Stimulated activated CD8-positive, alpha-beta memory T cell treated with anti-CD3 and anti-CD28 coated beads, Interleukin-15, amount 100 ng/mL, for 48 hours (primary cell): ENCODE measurements around the gene ALDH1A2.
A peak's percentile ranks its signal among the peaks of the same experiment; 100 is the strongest.
"Not testable (repeated sequence)": the region's sequence is repeated elsewhere in the genome, so short reads cannot be mapped to it uniquely, and the experiment has no call there.

Experiments used
- DNase-seq, 2 donors: peaks; one replicate each; pipeline ENCODE4 v3.0.0-alpha.2; 2020; ENCODE audit warnings: low read depth in 2 of 2

The ALDH1A2 gene

DNA sequence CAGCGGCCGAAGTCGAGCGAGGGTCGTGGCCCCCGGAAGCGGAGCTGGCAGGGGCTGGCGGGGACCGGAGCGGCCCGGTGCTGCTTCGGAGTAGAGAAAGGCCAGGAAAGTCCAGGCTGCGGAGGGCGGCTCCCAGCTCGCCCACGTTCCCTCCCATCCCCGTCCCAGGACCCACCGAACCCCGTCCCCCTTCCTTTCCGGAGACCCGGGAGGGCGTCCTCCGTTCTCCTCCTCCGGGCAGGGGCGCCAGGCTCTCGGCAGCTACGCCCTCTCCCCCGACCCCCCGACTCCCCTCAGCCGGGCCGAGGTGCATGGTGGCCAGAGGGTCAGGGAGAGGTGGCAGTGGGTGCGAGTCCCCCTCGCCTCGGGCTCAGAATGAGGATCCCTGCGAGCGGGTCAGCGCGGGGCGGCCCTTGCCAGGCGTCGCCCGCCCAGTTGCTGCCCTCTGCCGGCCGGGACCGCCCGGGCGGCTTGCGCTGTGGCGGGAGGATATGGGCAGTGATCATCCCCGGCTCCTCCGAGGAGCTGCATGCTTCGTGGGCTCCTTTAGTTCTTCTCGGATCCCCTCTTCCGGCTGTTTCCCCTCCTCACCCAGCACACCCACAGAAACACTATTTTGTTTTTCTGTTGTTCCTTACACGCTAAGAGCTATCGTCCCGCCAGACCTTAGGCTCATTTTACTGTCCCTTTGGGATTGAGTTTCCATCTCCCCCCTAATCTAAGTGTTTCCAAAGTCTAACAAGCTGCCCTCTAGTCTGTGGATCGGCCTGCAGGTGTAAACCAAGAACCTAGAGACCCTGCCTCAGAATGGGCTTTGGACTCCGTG lies 744 bp upstream of the ALDH1A2 start:
- peak; percentile 33 to 42 for DNase-seq

DNA sequence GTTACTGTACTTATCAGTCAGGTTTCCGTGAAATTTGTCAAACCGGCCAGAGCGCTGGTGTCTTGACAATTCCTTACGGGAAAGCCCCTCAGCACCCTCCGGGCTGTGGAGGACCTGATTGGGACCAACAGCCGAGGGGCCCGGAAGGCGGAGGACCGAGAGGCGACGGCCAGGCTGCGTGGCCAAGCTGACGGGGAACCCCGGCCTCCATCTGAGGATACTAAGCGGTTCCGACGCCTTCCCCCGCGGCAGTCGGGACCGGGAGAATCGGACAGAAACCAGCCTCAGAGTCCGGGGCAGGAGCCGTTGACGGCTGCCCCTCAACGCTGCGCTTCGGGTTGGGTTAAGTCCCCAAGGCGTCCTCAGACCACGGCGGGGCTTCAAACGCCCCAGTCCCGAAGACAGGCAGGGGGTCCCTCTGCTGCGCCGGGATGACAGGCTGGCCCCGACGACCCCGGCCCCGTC lies 499 bp downstream of the ALDH1A2 start:
- no peak for DNase-seq

DNA sequence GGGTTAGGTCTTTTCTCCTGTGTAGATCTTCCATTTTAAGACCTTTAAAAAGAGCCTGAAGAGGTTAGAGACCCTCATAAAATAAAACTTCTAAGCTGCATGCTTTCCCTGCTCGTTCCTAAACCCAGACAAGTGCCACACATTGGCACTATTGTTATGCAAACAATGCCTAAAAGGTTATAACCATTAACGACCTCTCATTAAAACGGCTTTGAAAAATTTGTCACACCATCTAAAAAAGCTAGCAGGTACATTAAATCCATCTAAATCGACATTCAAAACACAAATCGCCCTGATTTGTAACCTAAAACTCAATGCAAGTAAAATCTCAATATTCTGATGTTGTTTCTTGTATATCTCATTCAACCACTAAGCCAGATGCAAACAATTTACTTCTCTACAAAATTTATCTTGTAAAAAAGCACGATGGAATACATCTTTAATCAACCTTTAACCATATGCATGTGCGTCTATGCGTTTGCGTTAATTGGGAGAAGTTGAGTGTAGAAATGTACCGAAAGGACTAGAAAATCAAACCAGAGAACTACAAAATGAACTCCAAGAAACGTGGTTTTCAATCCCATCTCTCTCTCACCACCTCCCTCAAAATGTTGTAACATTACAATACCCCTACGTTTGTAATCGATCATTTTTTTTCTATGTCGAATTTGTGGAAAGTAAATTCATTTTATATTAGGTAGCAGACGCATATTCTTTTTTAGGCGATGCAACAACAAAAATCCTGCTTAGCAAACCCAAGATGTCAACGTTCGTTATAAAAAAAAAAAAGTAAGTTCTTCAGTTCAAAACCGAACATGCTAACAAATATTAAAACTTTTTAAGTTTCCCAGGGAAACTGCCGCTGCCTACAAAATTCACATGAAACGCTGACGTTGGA lies 1.2 kb downstream of the ALDH1A2 start:
- DNase-seq: no peak

DNA sequence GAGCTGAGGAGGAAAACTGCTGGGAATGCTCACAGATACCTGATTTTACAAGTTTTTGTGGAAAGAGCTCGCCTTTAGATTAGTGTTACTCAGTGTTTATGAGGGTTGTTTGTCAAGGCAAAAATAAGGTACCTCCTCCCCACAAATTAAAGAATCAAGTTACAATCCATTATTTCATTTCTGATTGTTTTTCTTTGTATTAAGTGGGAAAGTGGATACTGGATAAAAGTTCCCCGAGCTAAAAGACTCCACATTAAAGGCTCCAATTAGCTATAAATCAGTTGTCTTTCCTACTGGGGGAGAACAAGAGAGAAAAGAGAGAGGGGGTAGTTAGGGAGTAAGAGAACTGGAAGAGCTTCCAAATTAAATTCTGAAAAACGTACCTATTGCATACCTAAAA lies 1.9 kb downstream of the ALDH1A2 start:
- no peak for DNase-seq

DNA sequence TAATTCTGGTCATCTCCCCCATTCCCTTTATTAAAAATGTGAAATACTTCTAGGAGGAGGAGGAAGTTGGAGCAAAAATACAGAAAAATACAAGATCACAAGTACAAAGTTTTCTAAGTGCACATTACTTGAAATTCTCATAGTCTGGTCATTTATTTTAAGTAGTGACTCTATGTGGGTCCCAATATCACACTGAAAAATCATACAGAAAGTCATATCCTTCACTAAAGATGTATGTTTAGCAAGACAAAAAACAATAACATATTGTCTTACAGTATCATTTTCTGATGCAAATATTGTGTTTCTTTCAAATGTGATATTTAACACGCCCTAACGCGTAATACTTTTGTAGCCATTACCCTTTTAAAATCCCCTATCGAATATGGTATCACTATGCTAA lies 2.5 kb downstream of the ALDH1A2 start:
- DNase-seq: no peak

DNA sequence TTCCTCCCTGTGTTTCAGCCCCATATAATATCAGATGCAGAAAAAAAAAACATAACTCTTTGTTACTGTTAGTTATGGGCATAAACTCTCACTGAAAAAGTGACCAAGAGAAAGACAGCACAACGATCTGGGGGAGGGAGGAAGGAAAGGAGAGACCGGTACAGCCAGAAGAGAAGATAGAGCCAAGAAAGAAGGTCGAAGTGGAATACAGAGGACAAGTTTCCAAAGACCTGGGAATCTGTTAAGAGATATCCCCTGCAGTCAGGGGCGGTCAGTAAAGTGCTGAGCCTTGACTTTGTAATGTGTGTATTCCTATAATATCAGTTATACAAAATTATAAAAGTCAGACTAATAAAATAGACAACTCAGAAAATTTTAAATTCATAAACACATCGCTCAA lies 3.3 kb downstream of the ALDH1A2 start:
- no peak for DNase-seq

DNA sequence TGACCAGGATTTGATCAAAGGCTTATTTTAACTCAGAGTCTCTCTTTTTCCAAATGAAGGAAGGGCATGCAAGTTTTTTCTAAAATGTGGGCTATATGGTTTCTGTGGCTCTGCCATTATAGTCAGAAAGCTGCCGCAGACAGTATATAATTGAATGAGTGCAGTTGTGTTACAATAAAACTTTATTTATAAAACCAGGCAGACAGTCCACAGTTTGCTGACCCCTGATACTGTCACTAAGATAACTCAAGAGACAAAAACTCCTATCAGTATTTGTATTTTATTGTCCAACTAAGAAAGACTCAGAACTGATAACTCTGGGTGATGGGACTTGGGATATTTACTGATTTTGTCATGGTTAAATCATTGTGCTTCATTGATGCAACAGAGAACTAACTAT lies 4.9 kb downstream of the ALDH1A2 start:
- DNase-seq: no peak

DNA sequence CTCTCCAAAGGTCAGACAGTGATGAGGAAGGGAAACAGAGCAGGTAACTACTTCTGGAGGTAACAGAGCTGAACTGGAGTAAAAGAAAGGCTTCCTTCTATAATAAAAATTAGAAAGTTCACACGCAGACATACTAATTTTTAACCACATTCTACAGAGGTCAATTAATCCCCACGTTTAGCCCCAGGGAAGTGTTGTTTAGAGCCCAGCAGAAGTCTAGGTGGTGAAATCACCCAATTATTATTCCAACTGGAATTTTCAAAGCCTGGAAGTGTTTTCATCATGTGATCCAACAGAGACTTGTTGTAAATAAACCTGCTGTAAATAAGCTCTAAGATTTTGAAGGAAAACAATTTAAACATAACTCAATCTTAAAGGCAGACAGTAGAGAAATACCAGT lies 6.8 kb downstream of the ALDH1A2 start:
- DNase-seq: no peak

DNA sequence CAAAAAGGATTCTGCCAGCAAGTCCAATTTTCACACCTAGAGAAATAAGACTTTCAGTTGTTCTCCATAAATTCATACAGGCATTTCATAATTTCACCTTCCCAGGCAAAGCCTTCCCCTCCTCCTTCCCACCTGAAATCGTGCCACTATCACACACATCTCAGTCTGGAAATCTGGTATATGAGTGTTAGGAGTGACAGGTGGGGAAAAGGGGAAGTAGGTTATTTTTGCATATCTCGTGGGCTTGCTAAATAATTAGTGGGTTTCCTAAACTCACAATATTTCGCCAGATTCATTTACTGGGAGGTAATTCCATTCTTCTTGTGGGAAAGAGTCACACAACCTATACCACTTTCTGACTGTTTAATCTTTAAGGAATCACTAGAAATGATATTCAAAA lies 7.4 kb downstream of the ALDH1A2 start:
- no peak for DNase-seq

DNA sequence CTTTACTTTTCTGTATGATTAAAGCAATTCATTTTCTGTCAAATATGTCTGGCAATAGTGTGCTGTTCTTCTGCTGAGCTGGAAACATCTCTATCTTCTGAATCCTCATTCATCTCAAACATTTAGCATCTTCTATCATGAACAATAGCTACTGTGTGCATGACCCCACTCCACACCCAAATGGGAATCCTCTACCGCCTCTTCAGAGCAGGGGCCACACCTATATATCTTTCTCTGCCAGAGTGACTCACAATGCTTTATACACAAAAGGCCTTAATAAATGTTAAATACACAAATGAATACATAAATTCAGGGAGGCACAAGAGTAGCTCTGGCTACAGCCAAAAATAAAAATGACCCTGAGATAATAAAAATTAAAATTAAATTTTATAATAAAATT lies 8.0 kb downstream of the ALDH1A2 start:
- DNase-seq: no peak

DNA sequence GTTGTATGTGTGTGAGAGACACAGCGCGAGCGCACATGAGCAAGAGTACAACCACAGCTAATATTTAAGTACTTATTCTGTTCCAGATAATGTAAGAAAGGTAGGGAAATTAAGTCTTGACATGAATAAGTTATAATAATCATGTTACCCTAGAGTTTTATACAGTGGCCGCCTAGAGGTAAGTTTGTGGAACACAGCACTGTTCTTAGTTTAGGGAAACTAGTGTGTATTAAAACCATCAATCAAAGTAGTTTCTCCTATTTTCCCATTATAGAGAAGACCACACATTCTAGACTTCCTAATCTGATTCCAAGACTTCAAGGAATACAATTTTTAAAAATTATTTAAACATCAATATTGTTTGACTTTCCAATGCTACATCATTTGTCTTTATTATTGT lies 9.5 kb downstream of the ALDH1A2 start:
- DNase-seq: no peak

DNA sequence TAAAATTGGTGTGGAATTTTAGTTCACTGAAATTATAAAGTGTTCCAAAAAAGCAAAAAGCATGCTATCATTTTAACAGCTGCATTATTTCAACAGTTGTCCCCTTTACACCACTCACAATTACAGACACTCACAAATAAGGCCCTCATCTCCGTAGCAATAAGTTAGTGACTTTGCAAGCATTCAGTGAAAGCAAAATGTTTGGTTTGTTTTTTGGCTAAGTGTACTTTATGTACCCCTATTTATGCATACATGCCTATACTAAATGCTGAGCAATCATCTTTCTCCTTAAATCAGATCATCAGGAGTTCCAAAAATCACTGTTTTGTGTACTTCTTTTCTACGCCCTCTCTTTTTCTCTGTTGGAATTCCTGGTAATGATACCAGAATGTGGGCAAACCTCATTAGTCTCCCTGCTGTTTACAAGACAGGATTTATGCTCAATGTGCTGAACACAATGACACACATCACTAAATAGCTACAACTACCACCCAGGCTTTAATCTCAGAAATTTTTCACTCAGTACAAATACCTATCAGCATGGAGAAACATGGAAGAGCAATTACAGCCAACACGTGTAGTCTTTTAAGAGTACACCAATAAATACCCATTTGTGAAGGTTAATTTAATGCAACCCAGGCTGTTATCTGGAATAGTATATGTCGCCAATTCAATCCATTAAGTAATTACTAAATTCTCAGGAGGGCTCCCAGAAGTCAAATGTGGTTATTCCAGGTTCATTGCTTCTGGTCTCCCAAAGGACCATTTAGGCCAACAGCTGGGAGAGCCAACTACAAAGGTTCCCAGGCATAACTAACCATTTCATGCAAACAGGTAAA lies 12.0 kb downstream of the ALDH1A2 start:
- DNase-seq: no peak

DNA sequence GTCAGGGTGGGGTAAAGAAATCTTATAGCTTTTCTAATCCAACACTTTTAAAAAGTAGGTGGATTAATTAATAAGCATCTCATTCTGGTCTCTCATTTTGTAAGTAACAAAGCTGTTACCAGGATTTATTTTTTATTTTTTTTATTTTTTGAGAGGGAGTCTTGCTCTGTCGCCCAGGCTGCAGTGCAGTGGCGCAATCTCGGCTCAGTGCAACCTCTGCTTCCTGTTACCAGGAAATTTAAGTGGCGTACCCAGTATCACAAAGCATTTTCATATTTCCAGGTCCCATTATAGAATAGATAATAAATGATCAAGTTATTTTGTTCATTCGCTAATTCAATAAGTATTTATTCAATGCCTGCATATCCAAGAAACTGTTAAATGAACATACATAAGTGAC lies 13.2 kb downstream of the ALDH1A2 start:
- no peak for DNase-seq

DNA sequence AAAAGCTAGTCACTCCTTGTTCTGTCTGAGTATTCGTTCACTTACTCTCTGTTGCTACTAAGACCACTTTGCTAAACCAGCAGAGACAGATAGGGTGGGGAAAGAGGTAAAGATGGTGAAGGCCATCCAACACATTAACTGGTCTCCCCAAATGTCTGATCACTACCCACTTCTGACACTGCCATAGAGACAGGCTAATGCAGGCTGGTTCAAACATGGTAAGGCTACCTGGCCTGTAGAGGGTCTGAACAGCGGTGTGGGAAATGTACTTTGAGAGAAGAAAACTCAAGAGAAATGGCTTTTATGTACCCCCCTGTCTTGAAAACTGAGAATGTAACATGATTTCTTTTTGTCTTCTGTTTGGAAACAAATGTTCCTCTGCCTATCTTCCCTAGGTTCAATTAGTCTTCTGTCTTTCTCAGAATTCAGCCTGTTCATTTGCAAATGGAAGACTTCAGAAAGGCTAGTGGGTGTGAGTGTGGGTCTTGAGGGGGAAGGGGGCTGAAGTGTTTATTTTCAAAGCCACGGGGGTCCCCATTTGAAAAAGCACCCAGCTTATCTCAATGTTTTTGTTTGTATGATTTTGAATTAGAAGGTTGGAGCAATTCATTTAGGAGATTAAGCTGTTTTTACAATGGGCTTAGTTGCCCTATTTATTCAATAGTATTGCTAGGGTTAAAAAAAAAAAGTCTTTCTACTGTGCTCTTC lies 15.8 kb downstream of the ALDH1A2 start:
- DNase-seq: no peak

DNA sequence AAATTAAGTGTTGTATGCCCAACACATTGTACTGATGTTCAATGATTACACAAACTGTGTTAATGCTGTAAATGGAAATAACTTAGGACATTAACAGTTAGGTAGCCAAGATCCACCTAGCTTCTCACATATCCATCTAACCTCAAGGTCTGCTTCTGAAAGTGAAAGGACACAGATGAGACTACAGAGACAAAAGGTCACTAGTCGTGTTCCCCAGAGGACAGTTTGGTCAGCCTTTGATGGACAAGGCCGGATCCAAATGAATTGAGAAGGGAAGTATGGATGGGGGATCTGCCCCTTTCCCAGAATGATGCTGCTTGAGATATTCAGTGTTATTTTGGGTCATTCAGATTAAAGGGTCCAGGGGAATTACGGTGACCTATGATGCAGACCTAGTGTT lies 17.2 kb downstream of the ALDH1A2 start:
- DNase-seq: no peak

DNA sequence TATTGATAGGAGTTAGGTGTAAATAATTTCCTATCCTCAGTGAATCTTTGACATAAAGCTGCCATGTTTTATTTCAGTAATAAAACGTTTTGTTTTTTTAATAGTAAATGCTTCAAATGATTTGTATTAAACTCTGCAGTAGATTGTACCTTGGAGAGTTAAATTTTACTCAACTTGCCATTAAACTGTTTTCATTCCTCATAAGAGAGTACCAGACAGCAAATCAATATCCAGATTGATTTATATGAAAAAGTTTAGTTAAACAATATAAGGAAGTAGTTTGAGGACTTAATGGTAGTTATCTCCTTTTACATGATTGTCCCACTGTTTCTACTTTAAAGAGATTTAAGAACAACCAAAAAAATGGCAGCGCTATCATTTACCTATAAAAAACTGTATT lies 18.4 kb downstream of the ALDH1A2 start:
- no peak for DNase-seq

DNA sequence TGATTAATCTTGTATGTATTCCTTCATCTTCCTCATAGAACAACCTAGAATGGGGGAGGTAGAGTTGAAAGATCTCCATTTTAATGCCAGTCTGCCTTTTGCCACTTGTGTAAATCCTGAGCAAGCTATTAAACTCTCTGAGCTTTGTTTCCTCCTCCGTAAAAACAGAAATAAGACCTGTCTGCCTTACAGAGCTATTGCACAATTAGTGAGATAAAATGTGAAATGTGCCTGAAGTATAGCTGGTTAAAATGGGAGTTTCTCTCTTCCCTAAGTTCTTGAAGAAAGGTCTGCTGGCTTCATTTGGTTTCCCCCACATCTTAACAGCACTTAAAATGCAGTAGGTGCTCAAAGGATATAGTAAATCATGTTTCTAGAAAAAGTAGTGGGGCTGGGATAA lies 19.0 kb downstream of the ALDH1A2 start:
- DNase-seq: no peak

DNA sequence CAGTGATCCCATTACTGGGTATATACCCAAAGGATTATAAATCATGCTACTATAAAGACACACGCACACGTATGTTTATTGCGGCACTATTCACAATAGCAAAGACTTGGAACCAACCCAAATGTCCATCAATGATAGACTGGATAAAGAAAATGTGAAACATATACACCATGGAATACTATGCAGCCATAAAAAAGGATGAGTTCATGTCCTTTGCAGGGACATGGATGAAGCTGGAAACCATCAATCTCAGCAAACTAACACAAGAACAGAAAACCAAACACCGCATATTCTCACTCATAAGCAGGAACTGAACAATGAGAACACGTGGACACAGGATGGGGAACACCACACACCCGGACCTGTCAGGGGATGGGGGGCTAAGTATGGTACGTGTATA lies 20.1 kb downstream of the ALDH1A2 start:
- not testable (repeated sequence) for DNase-seq

DNA sequence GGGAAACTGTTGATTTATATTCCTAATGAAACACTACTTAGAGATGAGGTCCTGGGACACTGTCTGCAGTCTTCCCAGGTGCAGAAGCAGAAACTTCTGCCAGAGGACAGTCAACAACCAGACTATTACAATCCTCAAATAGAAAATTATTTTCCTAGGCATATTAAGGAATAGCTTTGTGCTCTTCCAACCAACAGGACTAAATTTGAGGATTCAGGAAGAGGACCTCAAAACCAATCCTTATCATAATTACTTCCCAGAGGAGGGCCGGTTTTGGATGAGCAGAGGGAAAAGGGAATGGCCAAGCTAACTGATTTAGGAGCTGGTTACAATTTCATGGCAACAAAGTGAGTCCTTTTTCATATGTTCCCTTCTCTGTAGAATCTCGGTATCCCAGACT lies 21.0 kb downstream of the ALDH1A2 start:
- no peak for DNase-seq

DNA sequence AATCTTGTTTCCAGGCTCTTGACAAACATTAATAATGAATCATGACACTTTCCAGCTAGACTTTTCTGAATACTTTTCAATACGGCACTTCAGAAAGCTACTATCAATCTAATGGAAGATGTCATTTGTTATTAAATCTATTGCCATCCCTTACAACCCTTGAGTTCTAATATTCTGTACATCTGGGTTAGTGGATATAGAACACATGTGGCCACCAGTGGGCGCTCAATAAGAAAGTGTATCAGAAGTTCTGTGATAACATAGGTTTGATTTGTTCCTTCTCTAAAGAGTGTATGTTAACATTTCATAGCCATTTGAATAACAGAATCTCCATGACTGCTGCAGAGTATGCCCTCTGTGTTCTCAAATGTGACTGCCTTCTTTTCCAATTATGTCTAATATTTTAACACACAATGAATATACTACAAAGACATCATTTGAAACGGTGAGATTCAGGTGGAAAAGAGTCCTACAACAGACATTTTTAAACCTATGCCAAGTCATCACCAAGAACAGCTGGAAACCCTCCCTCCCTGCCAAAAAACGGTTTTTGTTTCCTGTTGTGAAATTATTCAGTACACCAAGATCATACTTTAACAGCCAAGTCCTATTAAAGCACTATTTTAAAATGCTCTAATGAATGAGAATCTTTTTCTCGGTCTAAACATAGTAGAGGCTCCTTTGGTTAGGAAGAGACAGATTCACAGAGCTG lies 22.2 kb downstream of the ALDH1A2 start:
- no peak for DNase-seq

DNA sequence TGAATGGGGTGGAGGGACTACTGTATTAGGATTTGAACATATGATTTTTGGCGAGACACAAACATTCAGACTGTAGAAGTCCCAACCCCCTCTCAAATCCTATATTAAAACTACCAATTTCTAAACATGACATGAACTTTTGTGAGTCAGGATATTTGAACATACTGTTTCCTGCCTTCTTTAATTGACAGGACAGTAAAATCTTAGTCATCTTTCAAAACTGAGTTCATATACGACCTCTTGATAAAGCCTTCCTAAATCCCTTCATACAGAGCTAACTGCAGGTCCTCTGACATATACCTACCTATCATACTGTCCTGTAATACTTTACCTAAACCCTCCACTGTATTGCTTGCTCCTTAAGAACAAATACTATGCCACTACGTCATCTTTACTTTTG lies 23.5 kb downstream of the ALDH1A2 start:
- no peak for DNase-seq
